WTC11 (cell line): ENCODE results near the gene SLC9A9. TPM values are rescaled to one million over a fixed set of nuclear protein-coding genes. Genes with fewer than 3 reads are reported as not detected.

Source experiments
- ATAC-seq: fragments of 200-7000 bp; cut with Tn5 transposase; 2 replicates; pipeline ENCODE4 v1.10.0; 2021; ENCODE audit warnings: mild to moderate bottlenecking, moderate library complexity
- CTCF ChIA-PET: fragments of 300-600 bp; sonication (Branson Sonifier 250); formaldehyde crosslinking; loops from one replicate; lab custom pipeline; 2021; ENCODE audit warnings: antibody characterized with exemption; lab: Charles Lee
- POLR2A ChIA-PET: fragments of 350-600 bp; sonication (Branson Sonifier 250); formaldehyde crosslinking; loops from one replicate; lab custom pipeline; 2021; ENCODE audit warnings: antibody characterized with exemption; lab: Charles Lee
- DNase-seq: peaks from one replicate; pipeline ENCODE4 v3.0.0; 2021; ENCODE audit warnings: low spot score
- H3K27ac Mint-ChIP-seq: 2 replicates; pipeline ENCODE4 v1.8.0; 2021; ENCODE audit warnings: mixed read lengths
- H3K27me3 Mint-ChIP-seq: 2 replicates; pipeline ENCODE4 v1.8.0; 2021; ENCODE audit warnings: low read depth, mild to moderate bottlenecking, moderate library complexity, mixed read lengths
- H3K36me3 Mint-ChIP-seq: 2 replicates; pipeline ENCODE4 v1.8.0; 2021; ENCODE audit warnings: mixed read lengths
- H3K4me1 Mint-ChIP-seq: 2 replicates; pipeline ENCODE4 v1.8.0; 2022; ENCODE audit warnings: mixed read lengths
- H3K4me3 Mint-ChIP-seq: 2 replicates; pipeline ENCODE4 v1.8.0; 2021; ENCODE audit warnings: mild to moderate bottlenecking, moderate library complexity, mixed read lengths
- H3K9me3 Mint-ChIP-seq: 2 replicates; pipeline ENCODE4 v1.8.0; 2021; ENCODE audit warnings: mixed read lengths
- CREB1 ChIP-seq: sonication (generic); formaldehyde crosslinking; IDR thresholded peaks from 2 replicates; pipeline ENCODE4 v1.8.0; 2023; ENCODE audit warnings: mild to moderate bottlenecking, missing genetic modification reagents
- ESRRA ChIP-seq: sonication (generic); formaldehyde crosslinking; IDR thresholded peaks from 2 replicates; pipeline ENCODE4 v1.8.1; 2022; ENCODE audit warnings: mild to moderate bottlenecking, missing genetic modification reagents, borderline replicate concordance
- FOXJ3 ChIP-seq: sonication (generic); formaldehyde crosslinking; IDR thresholded peaks from 2 replicates; pipeline ENCODE4 v1.9.0; 2021; ENCODE audit warnings: missing genetic modification reagents, mild to moderate bottlenecking, borderline replicate concordance
- IRF2 ChIP-seq: sonication (generic); formaldehyde crosslinking; IDR thresholded peaks from 2 replicates; pipeline ENCODE4 v1.8.0; 2022; ENCODE audit warnings: low read depth, missing genetic modification reagents, borderline replicate concordance
- MXD4 ChIP-seq: fragments of 250-450 bp; sonication (Bioruptor Pico); IDR thresholded peaks from 2 replicates; pipeline ENCODE4 v1.8.0; 2021; ENCODE audit warnings: mild to moderate bottlenecking, moderate library complexity, borderline replicate concordance
- NFATC4 ChIP-seq: fragments of 250-450 bp; sonication (Bioruptor Pico); IDR thresholded peaks from 2 replicates; pipeline ENCODE4 v1.9.0; 2021; ENCODE audit warnings: mild to moderate bottlenecking
- NFE2L1 ChIP-seq: sonication (generic); formaldehyde crosslinking; IDR thresholded peaks from 2 replicates; pipeline ENCODE4 v1.8.1; 2023; ENCODE audit warnings: missing genetic modification reagents
- NR3C1 ChIP-seq: sonication (generic); formaldehyde crosslinking; conservative IDR thresholded peaks from 2 replicates; pipeline ENCODE4 v1.8.1; 2023; ENCODE audit warnings: low read depth, mild to moderate bottlenecking, missing genetic modification reagents
- OVOL2 ChIP-seq: fragments of 250-450 bp; sonication (Bioruptor Pico); IDR thresholded peaks from 2 replicates; pipeline ENCODE4 v1.9.0; 2021; ENCODE audit warnings: mild to moderate bottlenecking, borderline replicate concordance
- SP1 ChIP-seq: sonication (generic); formaldehyde crosslinking; conservative IDR thresholded peaks from 2 replicates; pipeline ENCODE4 v1.8.1; 2022; ENCODE audit warnings: missing genetic modification reagents
- TCF7 ChIP-seq: sonication (generic); formaldehyde crosslinking; IDR thresholded peaks from 2 replicates; pipeline ENCODE4 v1.8.0; 2022; ENCODE audit warnings: mild to moderate bottlenecking, low read depth, missing genetic modification reagents, moderate library complexity
- TEAD1 ChIP-seq: sonication (generic); formaldehyde crosslinking; IDR thresholded peaks from 2 replicates; pipeline ENCODE4 v1.8.0; 2022; ENCODE audit warnings: mild to moderate bottlenecking, missing genetic modification reagents
- ZNF232 ChIP-seq: sonication (generic); formaldehyde crosslinking; IDR thresholded peaks from 2 replicates; pipeline ENCODE4 v1.8.0; 2022; ENCODE audit warnings: mild to moderate bottlenecking, missing genetic modification reagents
- ZNF416 ChIP-seq: fragments of 250-450 bp; sonication (Bioruptor Pico); IDR thresholded peaks from 2 replicates; pipeline ENCODE4 v1.9.0; 2021; ENCODE audit warnings: mild to moderate bottlenecking, inconsistent platforms
- total RNA-seq: library from RNA; stranded (reverse); gene quantifications from 3 replicates; pipeline ENCODE4 v1.2.3, GENCODE V29; 2021
- TF ChIP-seq, protein P1 (sequence below): fragments of 250-450 bp; sonication (Bioruptor Pico); IDR thresholded peaks from 2 replicates; pipeline ENCODE4 v2.1.2; 2022; ENCODE audit warnings: mild to moderate bottlenecking, moderate library complexity
- TF ChIP-seq, protein P2 (sequence below): sonication (generic); formaldehyde crosslinking; IDR thresholded peaks from 2 replicates; pipeline ENCODE4 v1.8.1; 2023; ENCODE audit warnings: mild to moderate bottlenecking, missing genetic modification reagents, moderate library complexity
- TF ChIP-seq, protein P3 (sequence below): sonication (generic); formaldehyde crosslinking; IDR thresholded peaks from 2 replicates; pipeline ENCODE4 v1.8.1; 2022; ENCODE audit warnings: mild to moderate bottlenecking, missing genetic modification reagents, moderate library complexity, borderline replicate concordance
- TF ChIP-seq, protein P4 (sequence below): sonication (generic); formaldehyde crosslinking; IDR thresholded peaks from 2 replicates; pipeline ENCODE4 v1.8.1; 2023; ENCODE audit warnings: mild to moderate bottlenecking, missing genetic modification reagents
- TF ChIP-seq, protein P5 (sequence below): sonication (generic); formaldehyde crosslinking; IDR thresholded peaks from 2 replicates; pipeline ENCODE4 v1.8.1; 2022; ENCODE audit warnings: missing genetic modification reagents, borderline replicate concordance
- TF ChIP-seq, protein P6 (sequence below): fragments of 200-600 bp; IDR thresholded peaks from 2 replicates; pipeline ENCODE4 v1.8.0; 2022; ENCODE audit warnings: antibody characterized with exemption
- TF ChIP-seq, protein P7 (sequence below): fragments of 250-450 bp; sonication (Bioruptor Pico); IDR thresholded peaks from 2 replicates; pipeline ENCODE4 v1.9.0; 2021; ENCODE audit warnings: moderate library complexity, mild to moderate bottlenecking, inconsistent platforms, borderline replicate concordance
- TF ChIP-seq, protein P8 (sequence below): sonication (generic); formaldehyde crosslinking; IDR thresholded peaks from 2 replicates; pipeline ENCODE4 v1.8.0; 2022; ENCODE audit warnings: mild to moderate bottlenecking, missing genetic modification reagents

The SLC9A9 gene
- total RNA-seq, 1 experiment from 2014 or later: 1.2 TPM

DNA sequence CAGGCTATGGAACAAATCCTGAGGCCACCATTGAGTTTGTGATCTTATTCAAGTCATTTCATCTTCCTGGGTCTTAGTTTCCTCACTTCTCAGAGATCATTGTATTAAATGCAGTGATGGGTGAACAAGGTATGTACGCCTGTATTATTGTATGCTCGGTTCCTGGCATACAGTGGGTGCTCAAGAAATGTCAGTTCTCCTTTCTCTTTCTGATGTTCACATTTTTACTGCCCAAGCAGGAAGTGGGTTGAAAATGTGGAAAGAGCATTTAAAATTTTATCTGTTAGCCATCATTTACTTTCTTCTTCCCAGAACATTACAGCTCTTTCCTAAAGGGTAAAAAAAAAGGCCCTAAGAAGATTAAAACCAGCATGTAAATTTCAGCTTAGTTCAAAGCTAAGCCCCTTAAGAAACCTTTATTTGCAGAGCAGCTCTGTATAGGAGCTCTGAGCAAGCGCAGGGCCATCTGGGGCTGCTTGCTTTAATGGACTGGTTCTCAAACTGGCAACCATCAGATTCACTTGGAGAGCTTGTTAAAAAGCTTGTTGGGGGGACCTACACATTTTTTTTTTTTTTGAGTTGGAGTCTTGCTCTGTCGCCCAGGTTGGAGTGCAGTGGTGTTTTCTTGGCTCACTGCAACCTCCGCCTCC, 549.3 kb downstream of the SLC9A9 start:
- peaks cover 35% of the 10 kb centered on the region for H3K4me1 Mint-ChIP-seq
- no peaks in the 10 kb centered on the region for H3K9me3 Mint-ChIP-seq
- TF ChIP-seq, protein P1, sequence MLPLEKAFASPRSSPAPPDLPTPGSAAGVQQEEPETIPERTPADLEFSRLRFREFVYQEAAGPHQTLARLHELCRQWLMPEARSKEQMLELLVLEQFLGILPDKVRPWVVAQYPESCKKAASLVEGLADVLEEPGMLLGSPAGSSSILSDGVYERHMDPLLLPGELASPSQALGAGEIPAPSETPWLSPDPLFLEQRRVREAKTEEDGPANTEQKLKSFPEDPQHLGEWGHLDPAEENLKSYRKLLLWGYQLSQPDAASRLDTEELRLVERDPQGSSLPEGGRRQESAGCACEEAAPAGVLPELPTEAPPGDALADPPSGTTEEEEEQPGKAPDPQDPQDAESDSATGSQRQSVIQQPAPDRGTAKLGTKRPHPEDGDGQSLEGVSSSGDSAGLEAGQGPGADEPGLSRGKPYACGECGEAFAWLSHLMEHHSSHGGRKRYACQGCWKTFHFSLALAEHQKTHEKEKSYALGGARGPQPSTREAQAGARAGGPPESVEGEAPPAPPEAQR (CRISPR knock-in tag): no peak
- TF ChIP-seq SP1 (CRISPR knock-in tag): no peak
- no peak for TF ChIP-seq ZNF416 (CRISPR knock-in tag)
- TF ChIP-seq NR3C1: no peak
- H3K36me3 Mint-ChIP-seq: no peaks in the 10 kb centered on the region
- H3K4me3 Mint-ChIP-seq: no peak overlapping the region
- H3K27ac Mint-ChIP-seq: no peak overlapping the region
- ChIA-PET POLR2A (interaction anchor here (0.7 kb wide), 2 partner anchors 32 to 251 kb away, joined by 3 to 4 read pairs; no protein-coding TSS in a partner anchor), CTCF (no interaction called here)
- no peak for DNase-seq
- H3K27me3 Mint-ChIP-seq: no peaks in the 10 kb centered on the region
- ATAC-seq: no peak

DNA sequence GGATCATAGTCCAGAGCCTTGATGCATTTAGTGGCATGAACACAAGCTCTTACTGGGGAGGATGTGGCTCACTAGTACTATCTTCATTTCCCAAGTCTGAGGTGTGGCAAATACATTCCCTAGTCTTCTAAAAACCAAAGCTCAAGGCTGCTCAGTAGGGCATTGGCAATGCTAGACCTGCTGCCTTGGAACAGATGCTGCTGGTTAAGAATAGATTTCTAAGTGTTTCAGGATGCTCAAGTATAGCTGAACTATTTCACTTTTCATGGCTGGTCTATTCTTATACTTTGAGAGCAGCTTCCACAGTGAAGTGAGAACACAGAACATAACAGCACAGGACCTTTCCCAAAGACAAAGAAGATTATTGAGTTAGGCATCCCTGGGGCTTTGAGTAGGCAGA, 549.9 kb downstream of the SLC9A9 start:
- H3K4me1 Mint-ChIP-seq: peaks cover 35% of the 10 kb centered on the region
- TF ChIP-seq TEAD1 (CRISPR knock-in tag) (no peak), FOXJ3 (no peak), ESRRA (no peak)
- TF ChIP-seq, protein P2, sequence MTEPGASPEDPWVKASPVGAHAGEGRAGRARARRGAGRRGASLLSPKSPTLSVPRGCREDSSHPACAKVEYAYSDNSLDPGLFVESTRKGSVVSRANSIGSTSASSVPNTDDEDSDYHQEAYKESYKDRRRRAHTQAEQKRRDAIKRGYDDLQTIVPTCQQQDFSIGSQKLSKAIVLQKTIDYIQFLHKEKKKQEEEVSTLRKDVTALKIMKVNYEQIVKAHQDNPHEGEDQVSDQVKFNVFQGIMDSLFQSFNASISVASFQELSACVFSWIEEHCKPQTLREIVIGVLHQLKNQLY: no peak
- no peak overlapping the region for H3K27ac Mint-ChIP-seq
- no peaks in the 10 kb centered on the region for H3K36me3 Mint-ChIP-seq
- DNase-seq (no peak), ATAC-seq (no peak)
- CTCF ChIA-PET: no interaction called here
- POLR2A ChIA-PET: no interaction called here
- H3K4me3 Mint-ChIP-seq: no peak overlapping the region
- no peaks in the 10 kb centered on the region for H3K9me3 Mint-ChIP-seq
- no peaks in the 10 kb centered on the region for H3K27me3 Mint-ChIP-seq

DNA sequence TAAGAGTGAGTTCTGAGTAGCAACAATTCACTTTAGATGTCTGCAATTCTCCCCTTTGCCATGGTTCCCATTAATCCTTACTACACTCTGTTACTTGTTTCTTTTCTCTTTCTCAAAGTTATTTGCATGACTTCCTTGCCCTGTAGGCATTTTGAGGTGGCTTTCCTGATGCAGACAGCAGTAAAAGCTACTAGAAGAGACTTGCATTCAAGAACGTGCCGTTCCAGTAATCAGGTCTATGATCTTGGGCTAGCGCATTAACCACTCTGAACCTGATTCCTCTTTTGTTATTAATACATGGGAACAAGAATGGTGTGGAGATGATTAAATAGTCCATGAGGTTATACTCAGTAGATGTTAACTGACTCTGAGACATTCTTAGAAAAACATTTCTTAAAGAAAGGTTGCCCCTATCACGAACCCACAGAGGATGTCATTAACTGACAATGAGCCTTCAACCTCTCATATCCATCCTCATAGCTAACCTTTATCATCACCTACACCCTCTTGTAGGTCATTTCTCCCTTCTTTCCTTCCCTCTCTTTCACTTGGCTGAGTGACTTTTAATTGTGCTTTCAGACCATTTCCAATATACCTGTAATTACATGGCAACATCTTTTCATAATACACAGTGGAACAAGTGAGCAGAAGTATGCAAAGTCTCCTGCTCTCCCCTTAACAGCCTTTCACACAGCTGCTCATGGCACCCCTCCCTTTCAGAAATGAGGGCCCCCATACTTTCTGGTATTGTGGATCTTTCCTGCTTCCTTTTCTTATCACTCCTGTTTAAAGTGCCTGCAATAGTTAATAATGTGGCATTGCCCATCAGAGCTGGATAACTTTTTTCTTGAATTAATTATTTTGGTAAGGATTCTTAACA, 552.8 kb downstream of the SLC9A9 start:
- ATAC-seq (no peak), DNase-seq (no peak)
- peaks cover 14% of the 10 kb centered on the region for H3K4me1 Mint-ChIP-seq
- no peaks in the 10 kb centered on the region for H3K27me3 Mint-ChIP-seq
- no peak overlapping the region for H3K4me3 Mint-ChIP-seq
- peak overlapping the region; percentile 80; the same call in 1 of the 2 replicates for H3K27ac Mint-ChIP-seq
- H3K36me3 Mint-ChIP-seq: no peaks in the 10 kb centered on the region
- POLR2A ChIA-PET: interaction anchor here (1.7 kb wide), 1 partner anchor 10 kb away, joined by 5 read pairs; no protein-coding TSS in a partner anchor
- CTCF ChIA-PET: no interaction called here
- no peaks in the 10 kb centered on the region for H3K9me3 Mint-ChIP-seq
- no peak for TF ChIP-seq IRF2 (CRISPR knock-in tag)
- TF ChIP-seq, protein P3, sequence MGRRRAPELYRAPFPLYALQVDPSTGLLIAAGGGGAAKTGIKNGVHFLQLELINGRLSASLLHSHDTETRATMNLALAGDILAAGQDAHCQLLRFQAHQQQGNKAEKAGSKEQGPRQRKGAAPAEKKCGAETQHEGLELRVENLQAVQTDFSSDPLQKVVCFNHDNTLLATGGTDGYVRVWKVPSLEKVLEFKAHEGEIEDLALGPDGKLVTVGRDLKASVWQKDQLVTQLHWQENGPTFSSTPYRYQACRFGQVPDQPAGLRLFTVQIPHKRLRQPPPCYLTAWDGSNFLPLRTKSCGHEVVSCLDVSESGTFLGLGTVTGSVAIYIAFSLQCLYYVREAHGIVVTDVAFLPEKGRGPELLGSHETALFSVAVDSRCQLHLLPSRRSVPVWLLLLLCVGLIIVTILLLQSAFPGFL (CRISPR knock-in tag): no peak
- no peak for TF ChIP-seq MXD4 (CRISPR knock-in tag)
- no peak for TF ChIP-seq NFATC4
- TF ChIP-seq, protein P4, sequence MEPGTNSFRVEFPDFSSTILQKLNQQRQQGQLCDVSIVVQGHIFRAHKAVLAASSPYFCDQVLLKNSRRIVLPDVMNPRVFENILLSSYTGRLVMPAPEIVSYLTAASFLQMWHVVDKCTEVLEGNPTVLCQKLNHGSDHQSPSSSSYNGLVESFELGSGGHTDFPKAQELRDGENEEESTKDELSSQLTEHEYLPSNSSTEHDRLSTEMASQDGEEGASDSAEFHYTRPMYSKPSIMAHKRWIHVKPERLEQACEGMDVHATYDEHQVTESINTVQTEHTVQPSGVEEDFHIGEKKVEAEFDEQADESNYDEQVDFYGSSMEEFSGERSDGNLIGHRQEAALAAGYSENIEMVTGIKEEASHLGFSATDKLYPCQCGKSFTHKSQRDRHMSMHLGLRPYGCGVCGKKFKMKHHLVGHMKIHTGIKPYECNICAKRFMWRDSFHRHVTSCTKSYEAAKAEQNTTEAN (CRISPR knock-in tag): no peak
- no peak for TF ChIP-seq TCF7 (CRISPR knock-in tag)
- TF ChIP-seq, protein P5, sequence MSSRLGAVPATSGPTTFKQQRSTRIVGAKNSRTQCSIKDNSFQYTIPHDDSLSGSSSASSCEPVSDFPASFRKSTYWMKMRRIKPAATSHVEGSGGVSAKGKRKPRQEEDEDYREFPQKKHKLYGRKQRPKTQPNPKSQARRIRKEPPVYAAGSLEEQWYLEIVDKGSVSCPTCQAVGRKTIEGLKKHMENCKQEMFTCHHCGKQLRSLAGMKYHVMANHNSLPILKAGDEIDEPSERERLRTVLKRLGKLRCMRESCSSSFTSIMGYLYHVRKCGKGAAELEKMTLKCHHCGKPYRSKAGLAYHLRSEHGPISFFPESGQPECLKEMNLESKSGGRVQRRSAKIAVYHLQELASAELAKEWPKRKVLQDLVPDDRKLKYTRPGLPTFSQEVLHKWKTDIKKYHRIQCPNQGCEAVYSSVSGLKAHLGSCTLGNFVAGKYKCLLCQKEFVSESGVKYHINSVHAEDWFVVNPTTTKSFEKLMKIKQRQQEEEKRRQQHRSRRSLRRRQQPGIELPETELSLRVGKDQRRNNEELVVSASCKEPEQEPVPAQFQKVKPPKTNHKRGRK (CRISPR knock-in tag): no peak
- TF ChIP-seq, protein P6, sequence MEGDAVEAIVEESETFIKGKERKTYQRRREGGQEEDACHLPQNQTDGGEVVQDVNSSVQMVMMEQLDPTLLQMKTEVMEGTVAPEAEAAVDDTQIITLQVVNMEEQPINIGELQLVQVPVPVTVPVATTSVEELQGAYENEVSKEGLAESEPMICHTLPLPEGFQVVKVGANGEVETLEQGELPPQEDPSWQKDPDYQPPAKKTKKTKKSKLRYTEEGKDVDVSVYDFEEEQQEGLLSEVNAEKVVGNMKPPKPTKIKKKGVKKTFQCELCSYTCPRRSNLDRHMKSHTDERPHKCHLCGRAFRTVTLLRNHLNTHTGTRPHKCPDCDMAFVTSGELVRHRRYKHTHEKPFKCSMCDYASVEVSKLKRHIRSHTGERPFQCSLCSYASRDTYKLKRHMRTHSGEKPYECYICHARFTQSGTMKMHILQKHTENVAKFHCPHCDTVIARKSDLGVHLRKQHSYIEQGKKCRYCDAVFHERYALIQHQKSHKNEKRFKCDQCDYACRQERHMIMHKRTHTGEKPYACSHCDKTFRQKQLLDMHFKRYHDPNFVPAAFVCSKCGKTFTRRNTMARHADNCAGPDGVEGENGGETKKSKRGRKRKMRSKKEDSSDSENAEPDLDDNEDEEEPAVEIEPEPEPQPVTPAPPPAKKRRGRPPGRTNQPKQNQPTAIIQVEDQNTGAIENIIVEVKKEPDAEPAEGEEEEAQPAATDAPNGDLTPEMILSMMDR: no peak
- TF ChIP-seq, protein P7, sequence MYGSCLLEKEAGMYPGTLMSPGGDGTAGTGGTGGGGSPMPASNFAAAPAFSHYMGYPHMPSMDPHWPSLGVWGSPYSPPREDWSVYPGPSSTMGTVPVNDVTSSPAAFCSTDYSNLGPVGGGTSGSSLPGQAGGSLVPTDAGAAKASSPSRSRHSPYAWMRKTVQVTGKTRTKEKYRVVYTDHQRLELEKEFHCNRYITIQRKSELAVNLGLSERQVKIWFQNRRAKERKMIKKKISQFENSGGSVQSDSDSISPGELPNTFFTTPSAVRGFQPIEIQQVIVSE (CRISPR knock-in tag): no peak
- TF ChIP-seq CREB1 (CRISPR knock-in tag): no peak
- no peak for TF ChIP-seq ZNF232
- no peak for TF ChIP-seq NFE2L1 (CRISPR knock-in tag)
- TF ChIP-seq, protein P8, sequence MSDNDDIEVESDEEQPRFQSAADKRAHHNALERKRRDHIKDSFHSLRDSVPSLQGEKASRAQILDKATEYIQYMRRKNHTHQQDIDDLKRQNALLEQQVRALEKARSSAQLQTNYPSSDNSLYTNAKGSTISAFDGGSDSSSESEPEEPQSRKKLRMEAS: no peak
- no peak for TF ChIP-seq OVOL2 (CRISPR knock-in tag)
